Liver (tissue), 9 donors: ENCODE measurements around the gene OBP2A. TPM values are rescaled to one million over a fixed set of nuclear protein-coding genes. Genes with fewer than 3 reads are reported as not detected.

Experiments
- DNase-seq: peaks from one replicate; pipeline ENCODE4 v3.0.0-alpha.2; 2017; ENCODE audit warnings: low spot score
- H3K27ac ChIP-seq, 2 donors: one replicate each; pipeline ENCODE4 v1.7.0; 2013; ENCODE audit warnings: inconsistent platforms in 2 of 2, low read length in 2 of 2, control low read depth in 1 of 2, low read depth in 1 of 2, mild to moderate bottlenecking in 1 of 2
- H3K27me3 ChIP-seq, 4 donors: one replicate each; pipeline versions ENCODE4 v1.6.1 to v1.7.0; 2013; ENCODE audit warnings: low read length in 3 of 4, inconsistent platforms in 1 of 4, mild to moderate bottlenecking in 1 of 4, moderate library complexity in 1 of 4; ENCODE audit not compliant: control insufficient read depth in 4 of 4, insufficient read depth in 4 of 4
- H3K36me3 ChIP-seq, 4 donors: one replicate each; pipeline versions ENCODE4 v1.6.1 to v1.7.0; 2013; ENCODE audit warnings: low read length in 3 of 4, mild to moderate bottlenecking in 3 of 4, low read depth in 1 of 4, moderate library complexity in 1 of 4; ENCODE audit not compliant: control insufficient read depth in 4 of 4, insufficient read depth in 3 of 4
- H3K4me1 ChIP-seq, 4 donors: one replicate each; pipeline versions ENCODE4 v1.6.1 to v1.7.0; 2013; ENCODE audit warnings: low read length in 3 of 4, mild to moderate bottlenecking in 3 of 4, moderate library complexity in 1 of 4; ENCODE audit not compliant: control insufficient read depth in 4 of 4, insufficient read depth in 4 of 4
- H3K4me3 ChIP-seq, 3 donors: one replicate each; pipeline versions ENCODE4 v1.6.1 to v1.7.0; 2013; ENCODE audit warnings: low read length in 3 of 3, control low read depth in 1 of 3, low read depth in 1 of 3, mild to moderate bottlenecking in 1 of 3
- H3K9ac ChIP-seq, 2 donors: one replicate each; pipeline ENCODE4 v1.7.0; 2013; ENCODE audit warnings: low read length in 2 of 2, mild to moderate bottlenecking in 2 of 2, moderate library complexity in 2 of 2, control low read depth in 1 of 2, low read depth in 1 of 2
- H3K9me3 ChIP-seq, 4 donors: one replicate each; pipeline versions ENCODE4 v1.6.1 to v1.7.0; 2013; ENCODE audit warnings: low read length in 3 of 4; ENCODE audit not compliant: control insufficient read depth in 4 of 4
- ATF3 ChIP-seq: IDR thresholded peaks from 2 replicates; pipeline ENCODE4 v1.6.1; 2016; ENCODE audit warnings: antibody characterized with exemption
- CTCF ChIP-seq: fragments of 150-350 bp; IDR thresholded peaks from 2 replicates; pipeline ENCODE4 v1.5.1; 2017; ENCODE audit warnings: improper control_type of control experiment, low read depth, low read length; ENCODE audit not compliant: missing input control
- EGR1 ChIP-seq, 2 donors: IDR thresholded peaks; 2 replicates each; pipeline ENCODE4 v1.6.1; 2016 to 2018; ENCODE audit warnings: antibody characterized with exemption in 2 of 2, low read depth in 2 of 2
- FOXA1 ChIP-seq: IDR thresholded peaks from 2 replicates; pipeline ENCODE4 v1.6.1; 2016; ENCODE audit warnings: antibody characterized with exemption
- FOXA2 ChIP-seq: IDR thresholded peaks from 2 replicates; pipeline ENCODE4 v1.6.1; 2016; ENCODE audit warnings: antibody characterized with exemption
- GABPA ChIP-seq, 2 donors: IDR thresholded peaks in 1 of 2; conservative IDR thresholded peaks in 1 of 2; 2 replicates each; pipeline ENCODE4 v1.6.1; 2016; ENCODE audit warnings: antibody characterized with exemption in 2 of 2, mild to moderate bottlenecking in 1 of 2, moderate library complexity in 1 of 2
- HNF4A ChIP-seq, 2 donors: conservative IDR thresholded peaks; 2 replicates each; pipeline ENCODE4 v1.6.1; 2016; ENCODE audit warnings: antibody characterized with exemption in 2 of 2, mild to moderate bottlenecking in 2 of 2
- HNF4G ChIP-seq: IDR thresholded peaks from 2 replicates; pipeline ENCODE4 v1.6.1; 2016; ENCODE audit warnings: antibody characterized with exemption
- JUND ChIP-seq, 2 donors: IDR thresholded peaks; 2 replicates each; pipeline ENCODE4 v1.6.1; 2016; ENCODE audit warnings: antibody characterized with exemption in 2 of 2
- NR2F2 ChIP-seq: IDR thresholded peaks from 2 replicates; pipeline ENCODE4 v1.6.1; 2016; ENCODE audit warnings: antibody characterized with exemption
- RAD21 ChIP-seq, 2 donors: IDR thresholded peaks; 2 replicates each; pipeline ENCODE4 v1.6.1; 2016; ENCODE audit warnings: antibody characterized with exemption in 2 of 2, mild to moderate bottlenecking in 2 of 2
- RXRA ChIP-seq, 2 donors: IDR thresholded peaks; 2 replicates each; pipeline ENCODE4 v1.6.1; 2017 to 2018; ENCODE audit warnings: antibody characterized with exemption in 2 of 2, mild to moderate bottlenecking in 1 of 2
- SP1 ChIP-seq: IDR thresholded peaks from 2 replicates; pipeline ENCODE4 v1.6.1; 2018; ENCODE audit warnings: antibody characterized with exemption, mild to moderate bottlenecking
- TAF1 ChIP-seq: conservative IDR thresholded peaks from 2 replicates; pipeline ENCODE4 v1.6.1; 2016; ENCODE audit warnings: antibody characterized with exemption, mild to moderate bottlenecking
- ZBTB33 ChIP-seq: IDR thresholded peaks from 2 replicates; pipeline ENCODE4 v1.6.1; 2016; ENCODE audit warnings: antibody characterized with exemption
- WGBS: extraction: QIAGEN DNeasy Blood & Tissue Kit; methylation state at CpG from one replicate; pipeline ENCODE4 v1.1.7; 2013; 5-methylcytosine and 5-hydroxymethylcytosine counted together
- polyA plus RNA-seq, 2 donors: library from polyadenylated mRNA; stranded (reverse) in 1 of 2; unstranded in 1 of 2; fragments of 200-250 nt in 1 of 2; fragments of >200 nt in 1 of 2; fragmentation: Nextera tagmentation in 1 of 2; extraction: Ambion mirVana in 1 of 2; gene quantifications; one replicate each; pipeline versions ENCODE4 v1.2.1 to v1.2.3, GENCODE V29; 2013 to 2015
- total RNA-seq, 2 donors: library from RNA; depleted of rRNA; stranded (reverse); fragments of >200 nt; gene quantifications; one replicate each; pipeline ENCODE4 v1.2.3, GENCODE V29; 2014
- TF ChIP-seq, protein P1 (sequence below): IDR thresholded peaks from 2 replicates; pipeline ENCODE4 v1.6.1; 2016; ENCODE audit warnings: antibody characterized with exemption
- donor health status: healthy.
- donor health status: healthy.
- donor health status: healthy.
- donor health status: healthy.
- donor health status: healthy.

The OBP2A gene
- total and polyA plus RNA-seq, 4 donors, result not detected

DNA sequence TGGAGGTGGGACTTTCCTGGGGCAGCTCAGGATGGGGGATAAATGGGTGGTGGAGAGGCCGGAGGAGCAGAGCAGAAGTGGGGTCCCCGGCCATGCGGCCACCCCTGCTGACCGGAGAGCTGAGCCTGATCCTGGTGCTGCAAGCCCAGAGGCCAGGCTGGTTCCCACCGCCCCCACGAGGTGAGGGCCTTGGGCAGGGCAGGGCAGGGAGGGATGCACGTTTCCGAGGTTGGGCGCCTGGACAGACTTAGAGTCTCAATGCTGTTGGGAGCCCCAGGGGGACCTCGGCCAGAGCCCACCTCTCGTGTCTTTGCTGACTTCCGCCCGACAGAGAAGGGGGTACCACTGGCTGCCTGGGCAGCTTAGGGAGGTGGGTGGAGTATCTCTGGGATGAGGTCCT is 5.5 kb downstream of the OBP2A start:
- H3K27me3 ChIP-seq, result no peaks in the 10 kb centered on the region
- WGBS, result 87% methylated on average over 13 of the region's 13 CpGs
- no peaks in the 10 kb centered on the region for H3K4me1 ChIP-seq
- DNase-seq, result no peak
- H3K9ac ChIP-seq, result no peak overlapping the region
- no peak overlapping the region for H3K27ac ChIP-seq
- H3K9me3 ChIP-seq, result no peaks in the 10 kb centered on the region
- no peak overlapping the region for H3K4me3 ChIP-seq
- TF ChIP-seq SP1 (no peak), RXRA (IDR thresholded peaks at IDR 0.05) (no peak), HNF4G (no peak), JUND (IDR thresholded peaks at IDR 0.05) (no peak), TAF1 (no peak), ZBTB33 (no peak), GABPA (IDR thresholded peaks at IDR 0.05 in 1 of 2, conservative IDR thresholded peaks at IDR 0.05 in 1 of 2) (no peak), CTCF (no peak)
- no peaks in the 10 kb centered on the region for H3K36me3 ChIP-seq

- TF ChIP-seq, protein P1, sequence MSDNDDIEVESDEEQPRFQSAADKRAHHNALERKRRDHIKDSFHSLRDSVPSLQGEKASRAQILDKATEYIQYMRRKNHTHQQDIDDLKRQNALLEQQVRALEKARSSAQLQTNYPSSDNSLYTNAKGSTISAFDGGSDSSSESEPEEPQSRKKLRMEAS, result no peak
- no peak for TF ChIP-seq SP1
- no peak for TF ChIP-seq EGR1 (IDR thresholded peaks at IDR 0.05; ENCODE audit: low read depth in 2 of 2)
- no peak for TF ChIP-seq CTCF
- no peak for TF ChIP-seq ZBTB33
- TF ChIP-seq NR2F2, result no peak
- no peak for TF ChIP-seq FOXA1
- no peak for TF ChIP-seq TAF1
- TF ChIP-seq HNF4G, result no peak
- no peak for TF ChIP-seq RXRA (IDR thresholded peaks at IDR 0.05)
- no peak for TF ChIP-seq FOXA2
- no peak for TF ChIP-seq ATF3
- TF ChIP-seq GABPA (IDR thresholded peaks at IDR 0.05 in 1 of 2, conservative IDR thresholded peaks at IDR 0.05 in 1 of 2), result no peak
- no peak for TF ChIP-seq HNF4A (conservative IDR thresholded peaks at IDR 0.05)
- no peak for TF ChIP-seq RAD21 (IDR thresholded peaks at IDR 0.05)
Measured at GRCh38 chr9:135552021-135552697, 6.2 kb downstream of the OBP2A start.

More at GRCh38 chr9:135552021-135552697, 6.2 kb downstream of the OBP2A start:
- no peaks in the 10 kb centered on the region for H3K9me3 ChIP-seq
- no peaks in the 10 kb centered on the region for H3K4me1 ChIP-seq
- no peak overlapping the region for H3K9ac ChIP-seq
- H3K27me3 ChIP-seq, result peaks cover 0 to 2% (median 0%) of the 10 kb centered on the region in 4 donors
- H3K4me3 ChIP-seq, result no peak overlapping the region
- H3K36me3 ChIP-seq, result no peaks in the 10 kb centered on the region
- no peak for DNase-seq
- 77% methylated on average over 18 of the region's 18 CpGs for WGBS
- no peak overlapping the region for H3K27ac ChIP-seq
